Measurements from ENCODE around the gene MED20.

The MED20 gene

DNA sequence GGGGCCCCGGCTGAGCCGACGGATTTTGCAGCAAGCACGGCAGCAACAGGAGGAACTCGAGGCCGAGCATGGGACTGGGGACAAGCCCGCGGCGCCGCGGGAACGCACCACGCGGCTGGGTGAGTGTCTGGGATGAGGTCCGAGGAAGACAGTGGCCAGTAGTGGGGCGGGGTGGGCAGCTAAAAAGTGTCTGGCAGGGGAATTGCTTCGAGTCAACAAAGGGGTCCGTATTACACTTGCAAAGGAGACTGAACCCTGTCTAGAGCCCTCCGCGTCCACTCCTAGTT is 716 bp upstream of the MED20 start:
- Histone ChIP-seq H3K14ac (ENCODE audit: low read length) (peak overlapping the region; percentile 63), H3K9ac (ENCODE audit: low read depth, low read length, poor library complexity) (peak overlapping the region; percentile 96), H3K36me3 (replicated peaks in 1 of 2; ENCODE audit: control insufficient read depth in 2 of 2, insufficient read depth in 2 of 2, low read length in 2 of 2) (peaks cover 16 to 45% of the 10 kb centered on the region in 2 donors), H2AFZ (ENCODE audit: low read length) (peak overlapping the region; percentile 92), H3K9me3 (replicated peaks in 1 of 2; ENCODE audit: control insufficient read depth in 2 of 2, insufficient read depth in 1 of 2, low read depth in 1 of 2, low read length in 2 of 2) (no peaks in the 10 kb centered on the region), H3K4me2 (ENCODE audit: insufficient read depth, low read length, poor library complexity, severe bottlenecking) (peak overlapping the region; percentile 70), H2AK5ac (ENCODE audit: low read depth, low read length) (peak overlapping the region; percentile 57), H3K23ac (ENCODE audit: low read depth, low read length, poor library complexity) (peak overlapping the region; percentile 87), H3K4ac (ENCODE audit: low read length) (no peak overlapping the region), H4K8ac (ENCODE audit: low read depth, low read length) (no peak overlapping the region), H2BK5ac (ENCODE audit: low read length) (peak overlapping the region; percentile 67), H2BK12ac (ENCODE audit: low read length) (no peak overlapping the region), H2BK120ac (ENCODE audit: low read depth, low read length) (no peak overlapping the region), H3K27me3 (ENCODE audit: control insufficient read depth in 3 of 3, insufficient read depth in 3 of 3, low read depth in 1 of 3, low read length in 3 of 3) (no peaks in the 10 kb centered on the region), H3K18ac (ENCODE audit: low read length) (no peak overlapping the region), H3K4me1 (ENCODE audit: control insufficient read depth in 2 of 2, insufficient read depth in 1 of 2, low read depth in 1 of 2, low read length in 2 of 2) (peaks cover 7 to 16% of the 10 kb centered on the region in 2 donors), H3K27ac (replicated peaks; ENCODE audit: low read length) (no peak overlapping the region), H4K91ac (ENCODE audit: low read depth, low read length, poor library complexity) (no peak overlapping the region), H3K79me1 (ENCODE audit: low read depth, low read length) (peaks cover 13% of the 10 kb centered on the region), H2BK15ac (ENCODE audit: low read length) (no peak overlapping the region), H3K4me3 (ENCODE audit: low read length in 2 of 2) (peak overlapping the region; percentile 66 to 92)
- DNase-seq (ENCODE audit: low spot score), result no peak
- no CpG with 5 or more reads among the region's 20 CpGs for WGBS, 2 donors (ENCODE audit: extremely low coverage in 2 of 2, insufficient read length in 2 of 2, insufficient replicate concordance in 1 of 2)

DNA sequence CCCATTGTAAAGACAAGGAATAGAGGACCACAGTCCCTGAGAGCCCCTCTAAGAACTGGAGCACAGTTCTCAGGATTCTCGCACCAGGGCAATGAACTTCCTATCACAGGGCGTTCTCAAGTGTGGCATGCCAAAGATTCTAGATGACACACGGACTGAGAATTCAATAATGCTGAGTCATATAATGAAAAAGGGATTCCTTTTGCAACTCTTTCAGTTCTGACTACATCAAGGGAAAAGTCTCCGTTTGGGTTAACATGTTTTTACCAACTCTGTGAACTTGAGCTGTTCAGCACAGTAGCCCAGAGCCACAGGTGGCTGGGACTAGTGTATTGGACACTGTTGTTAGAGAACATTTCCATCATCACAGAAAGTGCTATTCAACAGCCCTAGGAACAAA is 3.4 kb downstream of the MED20 start:
- H2BK12ac ChIP-seq (ENCODE audit: low read length), result no peak overlapping the region
- H3K4me3 ChIP-seq (ENCODE audit: low read length in 2 of 2), result no peak overlapping the region
- no peak overlapping the region for H2AFZ ChIP-seq (ENCODE audit: low read length)
- H2BK15ac ChIP-seq (ENCODE audit: low read length), result no peak overlapping the region
- H3K27ac ChIP-seq (replicated peaks; ENCODE audit: low read length), result no peak overlapping the region
- no peak overlapping the region for H3K9ac ChIP-seq (ENCODE audit: low read depth, low read length, poor library complexity)
- peaks cover 4 to 12% of the 10 kb centered on the region in 2 donors for H3K4me1 ChIP-seq (ENCODE audit: control insufficient read depth in 2 of 2, insufficient read depth in 1 of 2, low read depth in 1 of 2, low read length in 2 of 2)
- H3K18ac ChIP-seq (ENCODE audit: low read length), result no peak overlapping the region
- H2BK120ac ChIP-seq (ENCODE audit: low read depth, low read length), result no peak overlapping the region
- no peak overlapping the region for H3K4me2 ChIP-seq (ENCODE audit: insufficient read depth, low read length, poor library complexity, severe bottlenecking)
- no CpG with 5 or more reads among the region's 4 CpGs for WGBS, 2 donors (ENCODE audit: extremely low coverage in 2 of 2, insufficient read length in 2 of 2, insufficient replicate concordance in 1 of 2)
- no peak overlapping the region for H4K91ac ChIP-seq (ENCODE audit: low read depth, low read length, poor library complexity)
- no peak for DNase-seq (ENCODE audit: low spot score)
- H3K9me3 ChIP-seq (replicated peaks in 1 of 2; ENCODE audit: control insufficient read depth in 2 of 2, insufficient read depth in 1 of 2, low read depth in 1 of 2, low read length in 2 of 2), result no peaks in the 10 kb centered on the region
- H3K79me1 ChIP-seq (ENCODE audit: low read depth, low read length), result peaks cover 3% of the 10 kb centered on the region
- no peak overlapping the region for H3K4ac ChIP-seq (ENCODE audit: low read length)
- no peaks in the 10 kb centered on the region for H3K27me3 ChIP-seq (ENCODE audit: control insufficient read depth in 3 of 3, insufficient read depth in 3 of 3, low read depth in 1 of 3, low read length in 3 of 3)
- no peak overlapping the region for H2BK5ac ChIP-seq (ENCODE audit: low read length)
- no peak overlapping the region for H2AK5ac ChIP-seq (ENCODE audit: low read depth, low read length)
- peaks cover 12 to 48% of the 10 kb centered on the region in 2 donors for H3K36me3 ChIP-seq (replicated peaks in 1 of 2; ENCODE audit: control insufficient read depth in 2 of 2, insufficient read depth in 2 of 2, low read length in 2 of 2)
- no peak overlapping the region for H3K14ac ChIP-seq (ENCODE audit: low read length)
- no peak overlapping the region for H4K8ac ChIP-seq (ENCODE audit: low read depth, low read length)
- no peak overlapping the region for H3K23ac ChIP-seq (ENCODE audit: low read depth, low read length, poor library complexity)

DNA sequence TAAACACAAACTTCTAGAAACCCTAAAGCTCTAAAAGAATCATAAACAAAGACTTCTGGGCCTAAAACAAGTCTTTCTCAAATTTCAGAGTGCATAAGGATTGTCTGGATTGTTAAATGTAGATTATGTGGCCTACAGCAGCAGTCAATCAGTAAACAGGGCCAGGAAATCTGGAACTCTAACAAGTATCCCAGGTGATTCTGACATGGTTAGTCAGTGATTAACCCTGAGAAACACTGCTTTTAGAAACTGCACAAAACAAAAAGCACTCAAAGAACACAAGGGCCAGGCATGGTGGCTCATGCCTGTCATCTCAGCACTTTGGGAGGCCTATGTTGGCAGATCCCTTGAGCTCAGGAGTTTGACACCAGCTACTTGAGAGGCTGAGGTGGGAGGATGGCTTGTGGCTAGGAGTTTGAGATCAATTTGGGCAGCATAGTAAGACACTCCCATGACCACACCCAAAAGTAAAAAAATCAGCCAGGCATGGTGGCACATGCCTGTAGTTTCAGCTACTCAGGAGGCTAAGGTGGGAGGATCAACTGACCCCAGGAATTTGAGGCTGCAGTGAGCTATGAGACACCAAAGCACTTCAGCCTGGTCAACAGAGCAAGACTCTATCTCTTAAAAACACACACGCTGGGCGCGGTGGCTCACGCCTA is 5.9 kb downstream of the MED20 start:
- Histone ChIP-seq H4K8ac (ENCODE audit: low read depth, low read length) (no peak overlapping the region), H2BK120ac (ENCODE audit: low read depth, low read length) (no peak overlapping the region), H2BK12ac (ENCODE audit: low read length) (no peak overlapping the region), H3K9ac (ENCODE audit: low read depth, low read length, poor library complexity) (no peak overlapping the region), H2BK5ac (ENCODE audit: low read length) (no peak overlapping the region), H3K36me3 (replicated peaks in 1 of 2; ENCODE audit: control insufficient read depth in 2 of 2, insufficient read depth in 2 of 2, low read length in 2 of 2) (peaks cover 12 to 57% of the 10 kb centered on the region in 2 donors), H3K18ac (ENCODE audit: low read length) (no peak overlapping the region), H3K4me2 (ENCODE audit: insufficient read depth, low read length, poor library complexity, severe bottlenecking) (no peak overlapping the region), H3K27ac (replicated peaks; ENCODE audit: low read length) (no peak overlapping the region), H3K9me3 (replicated peaks in 1 of 2; ENCODE audit: control insufficient read depth in 2 of 2, insufficient read depth in 1 of 2, low read depth in 1 of 2, low read length in 2 of 2) (no peaks in the 10 kb centered on the region), H4K91ac (ENCODE audit: low read depth, low read length, poor library complexity) (no peak overlapping the region), H3K4me3 (ENCODE audit: low read length in 2 of 2) (no peak overlapping the region), H3K4ac (ENCODE audit: low read length) (no peak overlapping the region), H3K23ac (ENCODE audit: low read depth, low read length, poor library complexity) (no peak overlapping the region), H3K27me3 (ENCODE audit: control insufficient read depth in 3 of 3, insufficient read depth in 3 of 3, low read depth in 1 of 3, low read length in 3 of 3) (no peaks in the 10 kb centered on the region), H2AFZ (ENCODE audit: low read length) (no peak overlapping the region), H3K14ac (ENCODE audit: low read length) (no peak overlapping the region), H3K4me1 (ENCODE audit: control insufficient read depth in 2 of 2, insufficient read depth in 1 of 2, low read depth in 1 of 2, low read length in 2 of 2) (peaks cover 0 to 5% of the 10 kb centered on the region in 2 donors), H3K79me1 (ENCODE audit: low read depth, low read length) (no peaks in the 10 kb centered on the region), H2AK5ac (ENCODE audit: low read depth, low read length) (no peak overlapping the region), H2BK15ac (ENCODE audit: low read length) (no peak overlapping the region)
- DNase-seq (ENCODE audit: low spot score), result no peak
- WGBS, 2 donors (ENCODE audit: extremely low coverage in 2 of 2, insufficient read length in 2 of 2, insufficient replicate concordance in 1 of 2), result no CpG with 5 or more reads among the region's 4 CpGs

DNA sequence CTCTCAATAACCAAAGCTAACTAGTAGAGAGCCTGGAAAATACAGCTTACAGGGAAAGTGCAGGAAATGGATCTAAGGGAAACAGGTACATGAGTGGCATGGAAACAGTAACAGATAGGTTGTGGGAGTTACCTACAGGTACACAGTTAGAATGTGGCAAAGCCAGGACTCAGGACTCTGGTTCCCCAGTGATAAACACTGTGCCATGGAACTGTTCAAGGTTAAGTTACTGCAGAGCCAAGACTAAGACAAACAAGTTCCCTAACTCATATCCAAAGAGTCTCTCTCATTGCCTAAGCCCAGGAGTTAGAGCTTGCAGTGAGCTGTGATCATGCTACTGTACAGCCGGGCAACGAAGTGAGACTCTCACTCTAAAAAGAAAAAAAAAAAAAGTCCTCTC is 6.6 kb downstream of the MED20 start:
- H2BK5ac ChIP-seq (ENCODE audit: low read length), result no peak overlapping the region
- no peak overlapping the region for H2AK5ac ChIP-seq (ENCODE audit: low read depth, low read length)
- H2AFZ ChIP-seq (ENCODE audit: low read length), result no peak overlapping the region
- no peak overlapping the region for H4K91ac ChIP-seq (ENCODE audit: low read depth, low read length, poor library complexity)
- H2BK15ac ChIP-seq (ENCODE audit: low read length), result no peak overlapping the region
- H3K4me2 ChIP-seq (ENCODE audit: insufficient read depth, low read length, poor library complexity, severe bottlenecking), result no peak overlapping the region
- H3K4ac ChIP-seq (ENCODE audit: low read length), result no peak overlapping the region
- no peaks in the 10 kb centered on the region for H3K4me1 ChIP-seq (ENCODE audit: control insufficient read depth in 2 of 2, insufficient read depth in 1 of 2, low read depth in 1 of 2, low read length in 2 of 2)
- H3K9ac ChIP-seq (ENCODE audit: low read depth, low read length, poor library complexity), result no peak overlapping the region
- H2BK120ac ChIP-seq (ENCODE audit: low read depth, low read length), result no peak overlapping the region
- H4K8ac ChIP-seq (ENCODE audit: low read depth, low read length), result no peak overlapping the region
- H3K9me3 ChIP-seq (replicated peaks in 1 of 2; ENCODE audit: control insufficient read depth in 2 of 2, insufficient read depth in 1 of 2, low read depth in 1 of 2, low read length in 2 of 2), result no peaks in the 10 kb centered on the region
- H3K14ac ChIP-seq (ENCODE audit: low read length), result no peak overlapping the region
- no peak for DNase-seq (ENCODE audit: low spot score)
- no CpG with 5 or more reads among the region's 2 CpGs for WGBS, 2 donors (ENCODE audit: extremely low coverage in 2 of 2, insufficient read length in 2 of 2, insufficient replicate concordance in 1 of 2)
- H2BK12ac ChIP-seq (ENCODE audit: low read length), result no peak overlapping the region
- H3K79me1 ChIP-seq (ENCODE audit: low read depth, low read length), result no peaks in the 10 kb centered on the region
- no peak overlapping the region for H3K23ac ChIP-seq (ENCODE audit: low read depth, low read length, poor library complexity)
- no peaks in the 10 kb centered on the region for H3K27me3 ChIP-seq (ENCODE audit: control insufficient read depth in 3 of 3, insufficient read depth in 3 of 3, low read depth in 1 of 3, low read length in 3 of 3)
- no peak overlapping the region for H3K4me3 ChIP-seq (ENCODE audit: low read length in 2 of 2)
- no peak overlapping the region for H3K27ac ChIP-seq (replicated peaks; ENCODE audit: low read length)
- H3K36me3 ChIP-seq (replicated peaks in 1 of 2; ENCODE audit: control insufficient read depth in 2 of 2, insufficient read depth in 2 of 2, low read length in 2 of 2), result peaks cover 12 to 64% of the 10 kb centered on the region in 2 donors
- H3K18ac ChIP-seq (ENCODE audit: low read length), result no peak overlapping the region

Data from neuronal stem cell (in vitro differentiated cells).